DMS53 (cell line): ENCODE results near the gene STARD5.

Source experiments
- DNase-seq: peaks from one replicate; lab custom pipeline; 2025; lab: John Stamatoyannopoulos, UW

STARD5 gene

DNA sequence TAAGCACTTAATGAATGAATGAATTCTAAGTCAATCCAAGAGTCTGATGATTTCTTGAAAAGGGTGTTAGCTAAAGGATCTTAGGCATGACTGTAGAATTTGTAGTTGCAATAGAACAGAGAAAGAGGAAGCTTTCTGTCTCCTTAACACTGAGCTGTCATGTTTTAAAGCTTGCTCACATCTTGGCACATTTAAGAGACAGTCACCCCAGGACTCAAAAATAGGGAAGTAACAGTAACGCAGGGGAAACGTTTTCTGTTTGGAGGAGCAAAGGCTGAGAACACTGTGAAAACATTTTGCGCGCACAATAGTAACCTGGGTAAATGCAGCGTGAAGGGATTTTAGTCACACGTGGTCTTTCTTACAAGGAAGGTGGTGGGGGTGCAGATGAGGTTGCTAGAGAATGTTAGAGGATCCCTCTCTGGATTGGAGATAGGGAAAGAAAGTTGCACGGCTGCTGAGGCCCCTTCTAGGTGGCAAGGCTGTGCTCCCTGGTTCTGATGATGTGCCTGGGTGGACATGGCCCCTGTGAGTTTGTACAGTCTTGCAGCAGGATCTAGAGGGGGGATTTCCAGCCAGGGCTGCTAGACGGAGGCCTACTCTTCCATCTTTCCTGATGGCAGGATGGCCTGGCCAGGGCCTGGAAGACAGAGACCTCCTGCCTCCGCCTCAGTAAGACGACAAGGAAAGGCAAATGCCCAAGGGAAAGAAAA is 12.0 kb downstream of the STARD5 start:
- no peak for DNase-seq

- DNase-seq = no peak
Observed at GRCh38 chr15:81310480-81310879, 13.5 kb downstream of the STARD5 start.

GRCh38 chr15:81309647-81310450 is 14.1 kb downstream of the STARD5 start:
- no peak for DNase-seq

DNA sequence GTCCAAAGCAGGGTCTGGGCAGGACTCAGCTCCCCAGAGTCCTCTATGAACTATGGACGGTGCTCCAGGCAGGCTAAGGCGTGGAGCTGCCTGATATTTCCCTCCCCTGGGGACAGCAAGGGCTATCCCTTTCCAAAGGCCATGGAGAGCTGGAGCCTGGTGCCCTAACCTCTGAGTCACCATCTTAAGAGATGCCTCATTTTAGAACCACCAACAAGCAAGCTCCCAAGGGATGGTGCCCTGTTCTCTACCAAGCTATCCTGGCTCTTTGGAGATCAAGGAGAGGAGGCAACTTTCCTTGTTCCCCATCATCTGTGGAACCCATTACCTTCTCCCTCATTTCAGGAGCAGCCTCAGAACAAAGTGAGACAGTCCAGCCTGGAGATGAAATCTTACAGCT is 15.7 kb downstream of the STARD5 start:
- no peak for DNase-seq

- DNase-seq = no peak
Observed at GRCh38 chr15:81304226-81304625, 19.7 kb downstream of the STARD5 start.

GRCh38 chr15:81303244-81304225 is 20.4 kb downstream of the STARD5 start:
- DNase-seq = no peak

DNA sequence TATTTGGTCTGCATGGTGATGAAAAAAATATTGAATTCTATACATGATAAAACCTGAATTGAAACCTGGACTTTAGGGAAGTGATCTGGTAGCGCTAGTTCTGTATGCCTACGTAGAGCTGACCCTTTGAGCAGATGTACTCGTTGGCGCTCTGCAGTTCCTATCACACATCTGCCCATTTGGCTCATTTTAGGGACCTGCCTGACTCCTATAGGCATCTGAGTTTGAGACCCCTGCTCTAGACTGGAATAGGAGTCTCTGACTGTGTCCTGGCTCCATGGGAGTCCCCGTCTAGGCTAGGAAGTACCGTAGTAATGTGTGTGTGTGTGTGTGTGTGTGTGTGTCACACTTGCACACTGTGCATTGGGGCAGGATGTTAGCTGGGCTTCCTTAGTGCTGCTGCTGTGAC is 21.2 kb downstream of the STARD5 start:
- DNase-seq = no peak

DNA sequence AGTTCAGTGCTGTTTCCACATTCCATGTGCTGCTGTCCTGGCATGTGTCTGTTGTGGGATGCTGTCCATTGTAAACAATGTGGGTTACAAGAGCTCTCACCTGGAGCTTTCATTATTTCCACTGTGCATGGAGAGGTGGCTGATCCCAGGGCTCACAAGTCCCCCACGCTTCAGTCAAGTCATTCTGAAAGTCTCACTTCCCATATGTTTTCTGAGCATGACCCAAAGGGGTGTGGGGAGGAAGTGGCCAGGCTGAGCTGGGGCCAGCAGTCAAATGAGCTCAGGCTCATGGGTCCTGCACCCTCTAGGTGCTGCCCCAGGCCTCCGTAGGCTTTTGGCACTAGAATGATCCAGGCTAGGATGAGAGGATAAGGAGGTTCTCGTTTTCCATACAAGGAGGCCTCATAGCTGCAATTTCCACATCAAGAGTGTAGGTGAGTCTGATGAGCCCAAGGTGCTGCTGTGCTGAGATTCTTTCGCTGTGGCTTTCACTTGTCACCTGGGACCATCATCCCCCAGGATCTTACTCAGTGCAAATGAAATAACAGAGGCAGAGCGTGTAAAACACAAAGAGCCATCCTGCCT is 22.0 kb downstream of the STARD5 start:
- no peak for DNase-seq

GRCh38 chr15:81301385-81301784 is 22.6 kb downstream of the STARD5 start:
- no peak for DNase-seq

DNA sequence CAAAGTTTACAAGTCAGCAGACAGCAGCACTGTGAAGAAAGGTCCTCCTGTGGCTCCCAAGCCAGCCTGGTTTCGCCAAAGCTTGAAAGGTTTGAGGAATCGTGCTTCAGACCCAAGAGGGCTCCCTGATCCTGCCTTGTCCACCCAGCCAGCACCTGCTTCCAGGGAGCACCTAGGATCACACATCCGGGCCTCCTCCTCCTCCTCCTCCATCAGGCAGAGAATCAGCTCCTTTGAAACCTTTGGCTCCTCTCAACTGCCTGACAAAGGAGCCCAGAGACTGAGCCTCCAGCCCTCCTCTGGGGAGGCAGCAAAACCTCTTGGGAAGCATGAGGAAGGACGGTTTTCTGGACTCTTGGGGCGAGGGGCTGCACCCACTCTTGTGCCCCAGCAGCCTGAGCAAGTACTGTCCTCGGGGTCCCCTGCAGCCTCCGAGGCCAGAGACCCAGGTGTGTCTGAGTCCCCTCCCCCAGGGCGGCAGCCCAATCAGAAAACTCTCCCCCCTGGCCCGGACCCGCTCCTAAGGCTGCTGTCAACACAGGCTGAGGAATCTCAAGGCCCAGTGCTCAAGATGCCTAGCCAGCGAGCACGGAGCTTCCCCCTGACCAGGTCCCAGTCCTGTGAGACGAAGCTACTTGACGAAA is 24.2 kb downstream of the STARD5 start:
- DNase-seq = no peak

GRCh38 chr15:81299156-81299555 is 24.8 kb downstream of the STARD5 start:
- no peak for DNase-seq

DNA sequence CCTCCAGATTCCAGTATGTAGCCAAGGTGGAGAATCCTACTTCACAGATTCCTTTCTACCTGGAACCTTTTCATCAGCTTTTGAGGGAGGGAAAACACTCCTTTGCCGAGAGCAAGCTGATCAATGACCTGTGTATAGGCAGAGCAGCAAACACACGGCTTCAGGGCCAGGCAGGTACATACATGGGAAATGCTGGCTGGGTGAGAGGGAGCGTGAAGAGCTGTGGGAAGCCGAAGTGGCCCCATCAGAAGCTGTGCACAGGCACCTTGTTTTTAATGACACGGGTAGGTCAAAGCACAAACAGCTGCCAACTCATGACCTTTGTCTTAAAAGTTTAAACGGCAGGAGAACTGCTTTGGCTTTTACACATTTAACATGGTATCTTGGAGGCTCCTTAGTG is 25.3 kb downstream of the STARD5 start:
- DNase-seq = no peak

- no peak for DNase-seq
Observed at GRCh38 chr15:81297603-81298575, 26.1 kb downstream of the STARD5 start.

DNA sequence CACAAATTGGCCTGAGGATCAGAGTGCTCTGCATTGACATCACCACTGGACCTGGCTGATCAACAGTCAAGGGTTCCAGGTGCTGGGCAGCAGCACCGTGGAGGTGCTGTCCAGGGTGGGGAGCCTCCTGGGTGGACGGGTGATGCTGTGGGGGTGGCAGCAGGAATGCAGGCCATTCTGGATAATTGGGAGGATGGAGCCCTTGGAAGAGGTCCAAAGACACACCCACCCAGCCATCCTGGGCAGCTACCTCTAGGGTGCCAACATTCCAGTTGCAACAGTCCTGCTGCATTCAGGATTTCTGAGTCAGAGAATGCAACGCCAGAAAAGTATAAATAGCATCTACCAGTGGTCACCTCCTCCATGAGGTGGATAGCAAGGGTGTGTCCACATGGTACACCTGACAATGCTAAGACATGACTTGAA is 26.8 kb downstream of the STARD5 start:
- DNase-seq = no peak

GRCh38 chr15:81296673-81297072 is 27.3 kb downstream of the STARD5 start:
- DNase-seq = no peak

- peak; percentile 10 for DNase-seq
Observed at GRCh38 chr15:81296186-81296585, 27.8 kb downstream of the STARD5 start.

DNA sequence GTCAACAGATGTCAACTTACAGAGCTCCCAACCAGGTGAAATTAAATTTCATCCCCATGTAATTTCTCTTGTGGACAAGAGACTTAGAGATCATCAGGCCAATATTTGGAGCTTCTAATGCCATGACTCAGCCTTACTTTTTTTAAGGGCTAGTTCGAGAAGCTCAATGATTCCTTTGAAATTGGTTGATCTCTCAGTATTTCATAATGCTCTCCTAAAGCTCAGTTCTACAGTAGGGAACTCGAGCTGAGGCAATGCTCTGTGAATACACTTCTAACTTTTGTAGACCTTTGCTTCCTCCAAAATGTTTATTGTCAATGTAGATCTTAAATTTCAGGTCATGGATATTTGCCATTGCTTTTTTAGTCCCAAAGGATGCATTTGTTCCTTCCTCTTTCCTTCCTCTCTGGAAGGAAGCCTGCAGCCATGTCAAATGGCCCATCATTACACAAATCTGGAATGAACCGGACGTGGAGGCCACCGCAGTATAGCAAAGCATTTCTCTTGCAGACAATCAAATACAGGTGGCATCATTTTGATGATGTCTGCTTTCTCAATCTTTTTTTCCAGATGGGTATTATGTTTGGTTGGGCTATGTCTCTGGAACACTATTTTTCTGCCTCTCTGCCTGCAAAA is 28.3 kb downstream of the STARD5 start:
- no peak for DNase-seq

DNA sequence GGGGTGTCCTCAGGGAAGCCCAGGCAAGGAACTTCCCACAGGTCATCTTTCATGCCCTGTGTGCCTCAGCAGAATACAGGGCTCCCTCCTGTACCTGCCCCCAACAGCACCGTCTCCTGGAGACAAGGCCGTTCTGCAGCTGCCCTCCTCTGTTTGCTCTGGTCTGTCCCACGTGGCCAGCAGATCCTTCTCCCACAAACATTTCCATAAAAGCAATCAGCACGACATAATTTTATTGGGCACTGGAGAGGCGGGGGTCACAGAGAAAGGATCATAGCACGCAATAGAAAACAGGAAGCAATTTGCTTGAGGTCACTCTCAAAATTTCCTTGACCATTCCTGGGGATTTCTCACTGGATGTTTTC is 29.4 kb downstream of the STARD5 start:
- peak; percentile 20 for DNase-seq

DNA sequence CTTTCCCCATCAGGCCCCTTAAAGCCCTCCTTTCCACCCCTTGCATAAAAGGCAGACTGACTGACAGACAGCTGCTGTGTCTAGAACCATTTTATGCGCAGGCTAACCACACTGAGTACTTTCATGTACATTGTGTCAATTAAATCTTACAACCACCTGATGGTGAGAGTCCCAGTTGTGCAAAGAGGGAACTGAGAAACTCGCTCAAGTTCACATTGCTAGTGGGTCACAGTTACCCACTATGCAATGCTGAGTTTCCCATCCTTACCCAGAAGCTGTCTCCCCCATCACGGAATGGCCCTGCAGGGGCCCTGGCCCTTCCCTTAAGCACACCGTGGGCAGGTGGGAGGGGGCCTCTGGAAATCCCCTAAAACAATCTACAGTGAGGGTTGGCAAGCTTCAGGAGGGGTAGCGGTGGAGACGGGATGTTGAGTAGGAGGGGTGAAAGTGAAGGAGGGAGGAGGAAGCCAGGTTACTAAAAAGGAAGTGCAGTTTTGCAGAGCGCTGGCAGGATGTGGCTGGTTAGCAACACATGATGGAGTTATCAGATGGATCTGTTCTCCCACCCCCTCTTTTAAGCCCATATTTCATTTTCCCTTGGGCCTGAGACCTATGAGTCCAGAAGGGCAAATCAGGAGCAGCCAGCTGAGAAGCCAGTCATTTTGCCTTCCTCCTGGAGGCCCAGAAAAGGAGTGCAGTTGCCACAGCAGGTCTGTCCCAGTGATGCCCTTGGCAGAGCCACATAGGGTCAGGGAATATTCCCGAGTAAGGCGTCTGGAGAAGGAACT is 30.0 kb downstream of the STARD5 start:
- DNase-seq = no peak
